ENCODE results near the gene UPF2. TPM values are rescaled to one million over a fixed set of nuclear protein-coding genes. Genes with fewer than 3 reads are reported as not detected.

Gene UPF2
- polyA plus RNA-seq, 1 donor from 2014 or later = 14.3 TPM

DNA sequence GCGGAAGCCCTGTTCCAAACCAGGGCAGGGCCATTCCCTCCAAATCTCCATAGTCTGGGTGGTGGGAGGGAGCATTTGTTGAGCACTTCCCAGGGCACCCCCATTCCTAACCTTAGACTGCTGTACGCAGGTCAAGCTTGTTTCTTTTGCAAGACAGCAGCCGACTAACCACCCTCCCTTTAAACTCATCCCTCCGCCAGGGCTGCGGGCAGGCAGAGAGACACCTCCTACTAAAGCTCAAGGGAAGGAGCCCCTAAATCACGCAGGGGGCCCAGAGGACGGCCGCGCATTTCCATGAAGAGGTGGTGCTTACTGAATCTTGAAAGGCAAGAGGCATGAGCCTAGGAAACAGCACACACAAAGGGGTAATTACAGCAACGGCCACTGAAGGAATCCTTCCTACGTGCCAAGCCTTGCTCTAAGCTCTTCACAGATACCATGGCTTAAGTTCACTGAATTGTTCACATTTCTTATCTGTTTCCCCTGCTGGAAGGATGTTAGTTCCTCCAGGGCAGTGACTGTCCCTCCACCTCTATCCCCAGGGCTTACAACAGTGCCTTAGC, 129.4 kb downstream of the UPF2 start:
- no peak for TF ChIP-seq TAF1 (IDR thresholded peaks at IDR 0.05; ENCODE audit: low read depth)
- TF ChIP-seq, protein P1, sequence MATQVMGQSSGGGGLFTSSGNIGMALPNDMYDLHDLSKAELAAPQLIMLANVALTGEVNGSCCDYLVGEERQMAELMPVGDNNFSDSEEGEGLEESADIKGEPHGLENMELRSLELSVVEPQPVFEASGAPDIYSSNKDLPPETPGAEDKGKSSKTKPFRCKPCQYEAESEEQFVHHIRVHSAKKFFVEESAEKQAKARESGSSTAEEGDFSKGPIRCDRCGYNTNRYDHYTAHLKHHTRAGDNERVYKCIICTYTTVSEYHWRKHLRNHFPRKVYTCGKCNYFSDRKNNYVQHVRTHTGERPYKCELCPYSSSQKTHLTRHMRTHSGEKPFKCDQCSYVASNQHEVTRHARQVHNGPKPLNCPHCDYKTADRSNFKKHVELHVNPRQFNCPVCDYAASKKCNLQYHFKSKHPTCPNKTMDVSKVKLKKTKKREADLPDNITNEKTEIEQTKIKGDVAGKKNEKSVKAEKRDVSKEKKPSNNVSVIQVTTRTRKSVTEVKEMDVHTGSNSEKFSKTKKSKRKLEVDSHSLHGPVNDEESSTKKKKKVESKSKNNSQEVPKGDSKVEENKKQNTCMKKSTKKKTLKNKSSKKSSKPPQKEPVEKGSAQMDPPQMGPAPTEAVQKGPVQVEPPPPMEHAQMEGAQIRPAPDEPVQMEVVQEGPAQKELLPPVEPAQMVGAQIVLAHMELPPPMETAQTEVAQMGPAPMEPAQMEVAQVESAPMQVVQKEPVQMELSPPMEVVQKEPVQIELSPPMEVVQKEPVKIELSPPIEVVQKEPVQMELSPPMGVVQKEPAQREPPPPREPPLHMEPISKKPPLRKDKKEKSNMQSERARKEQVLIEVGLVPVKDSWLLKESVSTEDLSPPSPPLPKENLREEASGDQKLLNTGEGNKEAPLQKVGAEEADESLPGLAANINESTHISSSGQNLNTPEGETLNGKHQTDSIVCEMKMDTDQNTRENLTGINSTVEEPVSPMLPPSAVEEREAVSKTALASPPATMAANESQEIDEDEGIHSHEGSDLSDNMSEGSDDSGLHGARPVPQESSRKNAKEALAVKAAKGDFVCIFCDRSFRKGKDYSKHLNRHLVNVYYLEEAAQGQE (IDR thresholded peaks at IDR 0.05; ENCODE audit: borderline replicate concordance) = no peak
- no peak for TF ChIP-seq POLR2AphosphoS5 (IDR thresholded peaks at IDR 0.05)
- no peak for TF ChIP-seq MXI1 (conservative IDR thresholded peaks at IDR 0.05; ENCODE audit: poor library complexity, severe bottlenecking)
- no peak for TF ChIP-seq SMC3 (conservative IDR thresholded peaks at IDR 0.05; ENCODE audit: poor library complexity)
- TF ChIP-seq RAD21 (conservative IDR thresholded peaks at IDR 0.05) = no peak
- TF ChIP-seq EZH2 (IDR thresholded peaks at IDR 0.05; ENCODE audit: borderline replicate concordance, insufficient read depth, low read length, poor library complexity, severe bottlenecking) = no peak
- TF ChIP-seq, protein P2, sequence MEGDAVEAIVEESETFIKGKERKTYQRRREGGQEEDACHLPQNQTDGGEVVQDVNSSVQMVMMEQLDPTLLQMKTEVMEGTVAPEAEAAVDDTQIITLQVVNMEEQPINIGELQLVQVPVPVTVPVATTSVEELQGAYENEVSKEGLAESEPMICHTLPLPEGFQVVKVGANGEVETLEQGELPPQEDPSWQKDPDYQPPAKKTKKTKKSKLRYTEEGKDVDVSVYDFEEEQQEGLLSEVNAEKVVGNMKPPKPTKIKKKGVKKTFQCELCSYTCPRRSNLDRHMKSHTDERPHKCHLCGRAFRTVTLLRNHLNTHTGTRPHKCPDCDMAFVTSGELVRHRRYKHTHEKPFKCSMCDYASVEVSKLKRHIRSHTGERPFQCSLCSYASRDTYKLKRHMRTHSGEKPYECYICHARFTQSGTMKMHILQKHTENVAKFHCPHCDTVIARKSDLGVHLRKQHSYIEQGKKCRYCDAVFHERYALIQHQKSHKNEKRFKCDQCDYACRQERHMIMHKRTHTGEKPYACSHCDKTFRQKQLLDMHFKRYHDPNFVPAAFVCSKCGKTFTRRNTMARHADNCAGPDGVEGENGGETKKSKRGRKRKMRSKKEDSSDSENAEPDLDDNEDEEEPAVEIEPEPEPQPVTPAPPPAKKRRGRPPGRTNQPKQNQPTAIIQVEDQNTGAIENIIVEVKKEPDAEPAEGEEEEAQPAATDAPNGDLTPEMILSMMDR (IDR thresholded peaks at IDR 0.05; ENCODE audit: poor library complexity, severe bottlenecking) = no peak
- TF ChIP-seq EP300 (conservative IDR thresholded peaks at IDR 0.05; ENCODE audit: poor library complexity, severe bottlenecking) = no peak
- Histone ChIP-seq H2AFZ (ENCODE audit: low read depth, low read length) (no peak overlapping the region), H3K9me3 (ENCODE audit: low read length) (no peaks in the 10 kb centered on the region), H3K4me2 (ENCODE audit: low read length) (no peak overlapping the region), H3K27ac (ENCODE audit: low read length) (no peak overlapping the region), H3K9ac (ENCODE audit: low read length) (no peak overlapping the region), H3K9me2 (ENCODE audit: insufficient read depth, low read length) (no peaks in the 10 kb centered on the region), H3K27me3 (ENCODE audit: insufficient read depth, low read depth, low read length) (no peaks in the 10 kb centered on the region), H3K4me3 (ENCODE audit: low read length) (no peak overlapping the region), H3K36me3 (ENCODE audit: insufficient read depth, low read length) (no peaks in the 10 kb centered on the region), H3K79me2 (replicated peaks; ENCODE audit: insufficient read depth, low read length) (no peaks in the 10 kb centered on the region), H4K20me1 (ENCODE audit: insufficient read depth) (no peaks in the 10 kb centered on the region), H3F3A (ENCODE audit: insufficient read depth, low read length, poor library complexity, severe bottlenecking) (no peaks in the 10 kb centered on the region)

DNA sequence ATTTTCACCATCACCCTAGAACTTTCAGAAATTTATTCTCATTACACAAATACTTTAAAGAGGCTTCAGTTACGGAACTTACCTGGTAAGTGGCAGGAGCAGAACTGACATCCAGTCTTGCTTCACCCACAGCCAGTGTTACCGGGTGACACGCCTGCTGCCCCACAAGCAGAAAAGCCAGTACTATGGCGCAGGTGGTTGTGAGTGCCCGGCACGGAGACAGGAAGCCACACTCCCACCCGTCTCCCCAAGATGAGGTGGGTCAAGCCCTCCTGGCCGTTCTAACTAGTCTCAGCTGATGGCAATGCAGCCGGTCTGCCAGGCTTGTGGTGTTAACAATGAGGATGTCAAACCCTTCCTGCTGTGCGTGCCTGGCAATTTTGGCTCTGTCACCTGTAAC, 132.5 kb downstream of the UPF2 start:
- Histone ChIP-seq H3K79me2 (replicated peaks; ENCODE audit: insufficient read depth, low read length) (no peaks in the 10 kb centered on the region), H3K9me2 (ENCODE audit: insufficient read depth, low read length) (no peaks in the 10 kb centered on the region), H3K4me2 (ENCODE audit: low read length) (no peak overlapping the region), H3K27me3 (ENCODE audit: insufficient read depth, low read depth, low read length) (no peaks in the 10 kb centered on the region), H3K27ac (ENCODE audit: low read length) (no peak overlapping the region), H4K20me1 (ENCODE audit: insufficient read depth) (no peaks in the 10 kb centered on the region), H3K4me3 (ENCODE audit: low read length) (no peak overlapping the region), H3K9ac (ENCODE audit: low read length) (no peak overlapping the region), H3F3A (ENCODE audit: insufficient read depth, low read length, poor library complexity, severe bottlenecking) (no peaks in the 10 kb centered on the region), H3K9me3 (ENCODE audit: low read length) (no peaks in the 10 kb centered on the region), H2AFZ (ENCODE audit: low read depth, low read length) (no peak overlapping the region), H3K36me3 (ENCODE audit: insufficient read depth, low read length) (no peaks in the 10 kb centered on the region)
- TF ChIP-seq EZH2 (IDR thresholded peaks at IDR 0.05; ENCODE audit: borderline replicate concordance, insufficient read depth, low read length, poor library complexity, severe bottlenecking) = no peak
- TF ChIP-seq, protein P2 (IDR thresholded peaks at IDR 0.05; ENCODE audit: poor library complexity, severe bottlenecking) = no peak
- TF ChIP-seq TAF1 (IDR thresholded peaks at IDR 0.05; ENCODE audit: low read depth) = no peak
- TF ChIP-seq, protein P1 (IDR thresholded peaks at IDR 0.05; ENCODE audit: borderline replicate concordance) = no peak
- TF ChIP-seq SMC3 (conservative IDR thresholded peaks at IDR 0.05; ENCODE audit: poor library complexity) = no peak
- TF ChIP-seq EP300 (conservative IDR thresholded peaks at IDR 0.05; ENCODE audit: poor library complexity, severe bottlenecking) = no peak
- no peak for TF ChIP-seq RAD21 (conservative IDR thresholded peaks at IDR 0.05)
- no peak for TF ChIP-seq POLR2AphosphoS5 (IDR thresholded peaks at IDR 0.05)
- TF ChIP-seq MXI1 (conservative IDR thresholded peaks at IDR 0.05; ENCODE audit: poor library complexity, severe bottlenecking) = no peak
